Mucosa of rectum (tissue), 2 donors: Measurements from ENCODE around the gene FAM168A.
A peak's percentile ranks its signal among the peaks of the same experiment; 100 is the strongest.
"Not testable (repeated sequence)": the region's sequence is repeated elsewhere in the genome, so short reads cannot be mapped to it uniquely, and the experiment has no call there.

Experiments used
- H3K27ac ChIP-seq, 2 donors: one replicate each; pipeline ENCODE4 v1.7.0; 2013; ENCODE audit warnings: inconsistent platforms in 2 of 2, low read depth in 2 of 2, low read length in 2 of 2
- H3K27me3 ChIP-seq, 2 donors: one replicate each; pipeline ENCODE4 v1.7.0; 2013; ENCODE audit warnings: low read length in 2 of 2; ENCODE audit not compliant: control insufficient read depth in 2 of 2, insufficient read depth in 2 of 2
- H3K36me3 ChIP-seq, 2 donors: one replicate each; pipeline ENCODE4 v1.7.0; 2013; ENCODE audit warnings: low read length in 2 of 2; ENCODE audit not compliant: control insufficient read depth in 2 of 2, insufficient read depth in 2 of 2
- H3K4me1 ChIP-seq, 2 donors: one replicate each; pipeline ENCODE4 v1.7.0; 2013; ENCODE audit warnings: low read length in 2 of 2, mild to moderate bottlenecking in 1 of 2; ENCODE audit not compliant: control insufficient read depth in 2 of 2, insufficient read depth in 2 of 2
- H3K4me3 ChIP-seq, 2 donors: one replicate each; pipeline ENCODE4 v1.7.0; 2013; ENCODE audit warnings: low read length in 2 of 2
- H3K9ac ChIP-seq, 2 donors: one replicate each; pipeline ENCODE4 v1.7.0; 2013; ENCODE audit warnings: low read length in 2 of 2, low read depth in 1 of 2, mild to moderate bottlenecking in 1 of 2
- H3K9me3 ChIP-seq, 2 donors: one replicate each; pipeline ENCODE4 v1.7.0; 2013; ENCODE audit warnings: low read length in 2 of 2; ENCODE audit not compliant: control insufficient read depth in 2 of 2
- donor health status: healthy.
- donor health status: Normal muscosa, but diverticular disease.

FAM168A gene

GRCh38 chr11:73596547-73596946 is 1.4 kb downstream of the FAM168A start:
- peaks cover 7 to 10% of the 10 kb centered on the region in 2 donors for H3K4me1 ChIP-seq
- H3K27me3 ChIP-seq: no peaks in the 10 kb centered on the region
- no peaks in the 10 kb centered on the region for H3K36me3 ChIP-seq
- no peak overlapping the region for H3K9ac ChIP-seq
- no peaks in the 10 kb centered on the region for H3K9me3 ChIP-seq
- peak overlapping the region in 1 of 2 donors; percentile 86 for H3K4me3 ChIP-seq
- H3K27ac ChIP-seq: no peak overlapping the region

- no peak overlapping the region for H3K4me3 ChIP-seq
- H3K36me3 ChIP-seq: no peaks in the 10 kb centered on the region
- H3K27ac ChIP-seq: no peak overlapping the region
- H3K9ac ChIP-seq: no peak overlapping the region
- H3K9me3 ChIP-seq: no peaks in the 10 kb centered on the region
- H3K4me1 ChIP-seq: peaks cover 7% of the 10 kb centered on the region in 2 donors
- H3K27me3 ChIP-seq: no peaks in the 10 kb centered on the region
Measured at GRCh38 chr11:73592640-73593039, 5.3 kb downstream of the FAM168A start.

GRCh38 chr11:73591743-73592142 is 6.2 kb downstream of the FAM168A start:
- Histone ChIP-seq H3K27ac (no peak overlapping the region), H3K4me1 (peaks cover under 1% of the 10 kb centered on the region in 2 donors), H3K36me3 (no peaks in the 10 kb centered on the region), H3K27me3 (no peaks in the 10 kb centered on the region), H3K9ac (no peak overlapping the region), H3K9me3 (no peaks in the 10 kb centered on the region), H3K4me3 (no peak overlapping the region)

GRCh38 chr11:73590991-73591390 is 6.9 kb downstream of the FAM168A start:
- Histone ChIP-seq H3K4me3 (no peak overlapping the region), H3K9me3 (no peaks in the 10 kb centered on the region), H3K27ac (no peak overlapping the region), H3K4me1 (no peaks in the 10 kb centered on the region), H3K36me3 (no peaks in the 10 kb centered on the region), H3K9ac (no peak overlapping the region), H3K27me3 (no peaks in the 10 kb centered on the region)

- no peaks in the 10 kb centered on the region for H3K4me1 ChIP-seq
- no peak overlapping the region for H3K4me3 ChIP-seq
- H3K36me3 ChIP-seq: no peaks in the 10 kb centered on the region
- no peaks in the 10 kb centered on the region for H3K9me3 ChIP-seq
- no peak overlapping the region for H3K9ac ChIP-seq
- H3K27me3 ChIP-seq: no peaks in the 10 kb centered on the region
- H3K27ac ChIP-seq: no peak overlapping the region
Measured at GRCh38 chr11:73586791-73587190, 11.1 kb downstream of the FAM168A start.

- Histone ChIP-seq H3K36me3 (no peaks in the 10 kb centered on the region), H3K9ac (no peak overlapping the region), H3K9me3 (no peaks in the 10 kb centered on the region), H3K4me1 (no peaks in the 10 kb centered on the region), H3K27ac (no peak overlapping the region), H3K4me3 (no peak overlapping the region), H3K27me3 (no peaks in the 10 kb centered on the region)
Measured at GRCh38 chr11:73585834-73586575, 11.9 kb downstream of the FAM168A start.

- Histone ChIP-seq H3K4me3 (no peak overlapping the region), H3K9ac (no peak overlapping the region), H3K36me3 (no peaks in the 10 kb centered on the region), H3K9me3 (no peaks in the 10 kb centered on the region), H3K27me3 (no peaks in the 10 kb centered on the region), H3K4me1 (no peaks in the 10 kb centered on the region), H3K27ac (no peak overlapping the region)
Measured at GRCh38 chr11:73584831-73585230, 13.1 kb downstream of the FAM168A start.

- Histone ChIP-seq H3K9me3 (no peaks in the 10 kb centered on the region), H3K27me3 (no peaks in the 10 kb centered on the region), H3K9ac (no peak overlapping the region), H3K4me1 (no peaks in the 10 kb centered on the region), H3K36me3 (no peaks in the 10 kb centered on the region), H3K4me3 (no peak overlapping the region), H3K27ac (no peak overlapping the region)
Measured at GRCh38 chr11:73582653-73583052, 15.3 kb downstream of the FAM168A start.

GRCh38 chr11:73580749-73581148 is 17.2 kb downstream of the FAM168A start:
- H3K27me3 ChIP-seq, H3K27ac ChIP-seq, H3K9ac ChIP-seq, H3K4me1 ChIP-seq, H3K9me3 ChIP-seq, H3K4me3 ChIP-seq, H3K36me3 ChIP-seq: not testable (repeated sequence)

- Histone ChIP-seq H3K9me3 (no peaks in the 10 kb centered on the region), H3K27me3 (no peaks in the 10 kb centered on the region), H3K36me3 (no peaks in the 10 kb centered on the region), H3K4me3 (no peak overlapping the region), H3K4me1 (no peaks in the 10 kb centered on the region), H3K27ac (no peak overlapping the region), H3K9ac (no peak overlapping the region)
Measured at GRCh38 chr11:73579641-73580434, 18.1 kb downstream of the FAM168A start.
